GM10266 (cell line): ENCODE data around the gene AFF2.

Experiments
- DNase-seq: peaks from one replicate; pipeline ENCODE4 v3.0.0; 2012; ENCODE audit errors: extremely low spot score
- TF ChIP-seq, protein P1 (sequence below): IDR thresholded peaks from 2 replicates; pipeline ENCODE4 v1.5.1; 2012; ENCODE audit warnings: mild to moderate bottlenecking, low read depth; ENCODE audit not compliant: control insufficient read depth, insufficient read depth; ENCODE audit errors: missing control alignments

AFF2 gene

DNA sequence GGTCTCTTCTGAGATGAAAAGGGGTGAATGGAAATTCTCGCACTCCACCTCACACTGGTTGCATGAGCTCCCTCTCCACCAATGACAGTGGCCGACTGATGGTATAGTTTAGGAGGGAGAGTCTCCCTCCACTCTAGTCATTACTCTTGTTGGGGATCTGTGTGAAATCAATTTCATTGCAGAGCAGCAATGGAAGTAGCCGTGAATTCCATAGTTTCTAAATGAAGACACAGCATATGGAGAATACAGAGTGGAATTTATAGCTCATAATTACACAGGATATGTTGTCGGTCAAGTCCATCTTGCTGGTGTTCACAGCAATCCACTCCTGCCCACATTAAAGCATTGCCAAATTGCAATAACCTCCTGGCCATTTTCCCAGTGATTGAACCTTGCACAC, 426.0 kb downstream of the AFF2 start:
- TF ChIP-seq, protein P1, sequence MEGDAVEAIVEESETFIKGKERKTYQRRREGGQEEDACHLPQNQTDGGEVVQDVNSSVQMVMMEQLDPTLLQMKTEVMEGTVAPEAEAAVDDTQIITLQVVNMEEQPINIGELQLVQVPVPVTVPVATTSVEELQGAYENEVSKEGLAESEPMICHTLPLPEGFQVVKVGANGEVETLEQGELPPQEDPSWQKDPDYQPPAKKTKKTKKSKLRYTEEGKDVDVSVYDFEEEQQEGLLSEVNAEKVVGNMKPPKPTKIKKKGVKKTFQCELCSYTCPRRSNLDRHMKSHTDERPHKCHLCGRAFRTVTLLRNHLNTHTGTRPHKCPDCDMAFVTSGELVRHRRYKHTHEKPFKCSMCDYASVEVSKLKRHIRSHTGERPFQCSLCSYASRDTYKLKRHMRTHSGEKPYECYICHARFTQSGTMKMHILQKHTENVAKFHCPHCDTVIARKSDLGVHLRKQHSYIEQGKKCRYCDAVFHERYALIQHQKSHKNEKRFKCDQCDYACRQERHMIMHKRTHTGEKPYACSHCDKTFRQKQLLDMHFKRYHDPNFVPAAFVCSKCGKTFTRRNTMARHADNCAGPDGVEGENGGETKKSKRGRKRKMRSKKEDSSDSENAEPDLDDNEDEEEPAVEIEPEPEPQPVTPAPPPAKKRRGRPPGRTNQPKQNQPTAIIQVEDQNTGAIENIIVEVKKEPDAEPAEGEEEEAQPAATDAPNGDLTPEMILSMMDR = no peak
- DNase-seq = no peak

DNA sequence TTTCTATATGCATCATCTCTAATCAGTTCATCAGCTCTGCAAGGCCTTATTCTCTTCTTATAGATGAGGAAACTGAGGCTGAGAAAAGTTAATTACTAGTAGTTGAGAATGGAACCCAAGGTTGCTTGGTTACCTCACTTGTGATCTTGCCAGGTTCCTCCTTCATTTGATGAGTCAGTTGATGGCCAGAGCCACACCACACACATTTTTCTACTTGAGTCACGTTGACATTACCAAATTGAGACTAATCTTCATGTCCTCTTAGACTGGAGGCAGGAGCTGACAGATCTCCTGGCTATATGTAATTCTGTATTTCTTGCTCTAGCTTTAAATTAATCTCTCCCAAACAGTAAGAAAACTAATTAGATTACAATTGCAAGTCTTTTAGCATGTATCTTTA, 428.4 kb downstream of the AFF2 start:
- TF ChIP-seq, protein P1 = no peak
- DNase-seq = no peak

DNA sequence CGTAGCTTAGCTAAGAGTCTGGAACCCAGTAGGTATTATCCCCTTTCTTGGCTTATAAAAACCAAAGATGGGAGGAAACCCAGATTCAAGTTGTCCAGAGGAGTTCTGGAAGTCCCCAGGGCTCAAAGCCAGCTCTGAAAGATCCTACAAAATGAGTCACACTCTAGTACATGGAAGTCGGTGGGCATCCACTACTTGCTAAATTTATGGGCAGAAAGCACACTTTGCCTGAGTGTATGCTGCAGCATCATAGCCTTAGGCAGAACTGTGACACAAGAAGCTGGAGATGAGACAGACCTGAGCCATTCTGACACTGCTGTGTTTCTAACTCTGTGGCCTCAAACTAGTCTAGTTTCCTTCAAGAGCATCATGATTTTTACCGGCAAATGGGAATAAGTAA, 429.3 kb downstream of the AFF2 start:
- no peak for DNase-seq
- TF ChIP-seq, protein P1 = no peak

DNA sequence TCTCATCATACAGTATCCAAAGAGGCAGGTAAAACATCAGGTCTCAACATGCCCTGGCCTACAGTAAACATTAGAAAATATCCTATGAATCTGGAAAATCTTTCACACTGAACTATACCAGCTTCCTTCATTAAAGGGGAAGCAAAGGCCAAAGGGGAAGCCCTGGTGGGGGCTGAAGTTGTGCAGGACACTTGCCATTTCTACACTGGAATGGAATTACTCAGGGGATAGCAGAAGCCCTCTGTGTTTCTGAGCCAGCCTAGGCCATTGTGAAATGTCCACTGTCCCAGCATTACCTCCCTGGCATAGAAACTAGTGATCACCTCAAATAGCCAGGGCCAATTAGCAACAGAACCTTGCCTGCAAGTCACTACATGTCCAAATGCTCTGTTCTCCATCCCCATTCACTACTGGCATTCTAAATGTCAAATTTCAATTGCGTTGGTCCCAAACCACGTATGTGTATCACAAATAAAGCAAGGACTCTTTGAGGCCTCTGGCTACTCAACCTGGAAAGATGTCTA, 429.9 kb downstream of the AFF2 start:
- no peak for DNase-seq
- TF ChIP-seq, protein P1 = no peak

DNA sequence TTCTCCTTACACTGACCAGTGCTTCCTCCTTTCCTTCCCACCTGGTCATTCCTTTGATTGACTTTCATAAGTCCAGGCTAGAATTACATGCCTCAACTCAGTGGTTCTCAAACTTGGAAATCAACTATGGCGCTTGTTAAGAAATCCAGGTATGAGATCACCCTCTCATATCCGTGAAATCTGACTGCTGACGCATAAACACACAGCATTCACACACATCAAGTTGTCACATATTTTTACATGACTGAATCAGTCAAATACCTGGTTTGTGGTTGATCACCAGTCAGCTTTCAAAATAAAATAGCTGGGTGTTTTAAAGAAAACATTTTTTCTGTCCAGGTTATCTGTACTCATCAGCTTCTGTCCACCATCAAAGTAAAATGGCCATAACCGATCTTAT, 433.5 kb downstream of the AFF2 start:
- TF ChIP-seq, protein P1 = no peak
- DNase-seq = no peak

DNA sequence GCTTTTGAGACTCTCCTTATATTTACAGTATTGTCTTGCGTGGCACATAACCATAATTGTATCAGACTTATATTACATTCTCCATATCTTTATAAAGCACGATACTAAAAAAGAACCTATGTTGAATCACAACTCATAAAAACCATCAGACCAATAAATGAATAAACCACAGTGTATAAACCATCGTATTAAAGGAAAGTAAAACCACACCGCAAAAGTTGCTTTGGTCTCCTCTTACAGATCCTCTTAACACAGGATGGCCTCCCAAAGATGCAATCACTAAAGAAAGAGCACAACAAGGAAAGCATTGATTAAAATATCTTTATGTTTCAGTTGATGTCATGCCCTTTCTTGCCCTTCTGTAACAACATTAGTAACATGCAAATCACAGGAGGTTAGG, 437.9 kb downstream of the AFF2 start:
- DNase-seq = no peak

DNA sequence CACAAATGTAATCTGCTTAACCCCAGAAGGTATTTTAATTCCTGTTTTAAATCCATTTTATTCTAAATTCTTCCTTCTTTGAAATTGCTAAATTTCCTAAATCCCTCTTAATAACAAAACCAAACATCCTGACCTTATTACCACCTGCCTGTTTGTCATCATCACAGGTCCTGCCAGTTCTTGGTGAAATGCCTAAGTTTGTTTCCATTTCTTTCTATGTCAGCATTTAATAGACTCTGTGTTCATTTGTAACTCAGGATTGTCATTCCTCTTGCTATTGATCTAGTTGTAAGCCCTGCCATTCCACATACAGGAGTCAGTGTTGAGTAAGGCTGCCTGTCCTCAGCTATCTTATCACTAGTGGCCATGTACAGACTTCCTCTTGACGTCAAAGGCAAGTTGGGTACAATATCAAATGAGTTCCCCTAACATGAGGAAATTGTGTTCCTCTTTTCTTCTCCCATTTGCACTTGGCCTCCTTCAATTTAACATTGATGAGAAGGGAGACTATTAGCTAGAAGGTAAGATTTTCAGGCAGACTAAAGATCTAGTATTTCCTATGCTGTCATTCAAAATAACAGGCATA, 440.1 kb downstream of the AFF2 start:
- TF ChIP-seq, protein P1 = no peak
- DNase-seq = no peak

More for the DNA sequence above, 437.9 kb downstream of the AFF2 start:
- TF ChIP-seq, protein P1 = no peak
